H1 (cell line): Measurements from ENCODE around the gene RABGGTB. TPM values are rescaled to one million over a fixed set of nuclear protein-coding genes. Genes with fewer than 3 reads are reported as not detected.

Experiments
- CTCF ChIA-PET: fragments of 300-600 bp; sonication (Branson Sonifier 250); formaldehyde crosslinking; loops from one replicate; lab custom pipeline; 2021; ENCODE audit not compliant: partially characterized antibody; lab: Charles Lee
- POLR2A ChIA-PET: fragments of 300-600 bp; sonication (Branson Sonifier 250); formaldehyde crosslinking; loops from one replicate; lab custom pipeline; 2021; ENCODE audit warnings: inconsistent platforms; ENCODE audit not compliant: partially characterized antibody; lab: Charles Lee
- DNase-seq, 2 experiments: peaks; one replicate each; pipeline versions ENCODE4 v3.0.0 to v3.0.0-alpha.2; 2010 to 2022; ENCODE audit warnings: low spot score in 2 of 2, low read depth in 1 of 2, mixed read lengths in 1 of 2
- FAIRE-seq: peaks from 2 replicates; lab custom pipeline; 2011; peaks lifted over from hg19 to GRCh38; lab: Jason Lieb, UNC
- H2AFZ ChIP-seq: 2 replicates; pipeline ENCODE4 v1.8.1; 2012; ENCODE audit warnings: low read length, inconsistent platforms
- H2AK5ac ChIP-seq: 2 replicates; pipeline ENCODE4 v1.6.1; 2013; ENCODE audit warnings: low read depth, low read length
- H2BK120ac ChIP-seq: replicated peaks from 2 replicates; pipeline ENCODE3; 2013; ENCODE audit warnings: low read depth, low read length, inconsistent platforms
- H2BK12ac ChIP-seq: 2 replicates; pipeline ENCODE4 v1.6.1; 2013; ENCODE audit warnings: low read depth, low read length
- H2BK15ac ChIP-seq: 2 replicates; pipeline ENCODE4 v1.6.1; 2013; ENCODE audit warnings: low read length
- H2BK20ac ChIP-seq: 2 replicates; pipeline ENCODE4 v1.6.1; 2013; ENCODE audit warnings: low read length
- H2BK5ac ChIP-seq: 2 replicates; pipeline ENCODE4 v1.6.1; 2013; ENCODE audit warnings: low read depth, low read length
- H3K14ac ChIP-seq: 2 replicates; pipeline ENCODE4 v1.6.1; 2013; ENCODE audit warnings: inconsistent platforms; ENCODE audit not compliant: insufficient read length
- H3K18ac ChIP-seq: 2 replicates; pipeline ENCODE4 v1.6.1; 2013; ENCODE audit warnings: low read length; ENCODE audit errors: extremely low read depth
- H3K23ac ChIP-seq: 2 replicates; pipeline ENCODE4 v1.6.1; 2013; ENCODE audit warnings: inconsistent platforms; ENCODE audit not compliant: insufficient read length
- H3K23me2 ChIP-seq: 2 replicates; pipeline ENCODE4 v1.6.1; 2013; ENCODE audit warnings: low read depth, low read length
- H3K27ac ChIP-seq: 2 replicates; pipeline ENCODE4 v1.6.1; 2011; ENCODE audit warnings: low read depth, low read length, inconsistent platforms
- H3K27me3 ChIP-seq, 4 experiments: replicated peaks in 1 of 4; 1 replicate in 1 of 4; 2 replicates in 3 of 4; pipeline versions ENCODE4 v1.6.1 to v1.8.1; 2011 to 2013; ENCODE audit warnings: low read length in 3 of 4, mild to moderate bottlenecking in 3 of 4, inconsistent platforms in 2 of 4, mixed read lengths in 2 of 4, moderate library complexity in 1 of 4; ENCODE audit not compliant: control insufficient read depth in 3 of 4, insufficient read depth in 3 of 4; ENCODE audit errors: extremely low read depth in 1 of 4
- H3K36me3 ChIP-seq, 4 experiments: 2 replicates each; pipeline versions ENCODE4 v1.6.1 to v1.8.1; 2011 to 2013; ENCODE audit warnings: mild to moderate bottlenecking in 4 of 4, low read length in 3 of 4, moderate library complexity in 2 of 4, control low read depth in 1 of 4, inconsistent platforms in 1 of 4; ENCODE audit not compliant: insufficient read depth in 4 of 4, control insufficient read depth in 2 of 4
- H3K4ac ChIP-seq: replicated peaks from 2 replicates; pipeline ENCODE3; 2013; ENCODE audit warnings: low read length, low read depth, mixed read lengths, inconsistent platforms; ENCODE audit not compliant: insufficient read length
- H3K4me1 ChIP-seq, 4 experiments: replicated peaks in 1 of 4; 1 replicate in 1 of 4; 2 replicates in 3 of 4; pipeline versions ENCODE4 v1.6.1 to v1.8.1; 2011 to 2013; ENCODE audit warnings: low read length in 3 of 4, inconsistent platforms in 2 of 4, mixed read lengths in 1 of 4; ENCODE audit not compliant: insufficient read depth in 4 of 4, control insufficient read depth in 3 of 4
- H3K4me2 ChIP-seq, 2 experiments: 2 replicates each; pipeline versions ENCODE4 v1.6.1 to v1.8.1; 2011 to 2013; ENCODE audit warnings: low read depth in 2 of 2, low read length in 2 of 2, control low read depth in 1 of 2, inconsistent platforms in 1 of 2, mild to moderate bottlenecking in 1 of 2; ENCODE audit not compliant: insufficient read depth in 1 of 2
- H3K4me3 ChIP-seq, 4 experiments: fragments of 200-600, 300-600 bp in 1 of 4; sonication (generic), shearing (Covaris generic), sonication (Bioruptor Twin) in 1 of 4; 2 replicates each; pipeline versions ENCODE4 v1.5.1 to v1.8.1; 2011 to 2016; ENCODE audit warnings: low read length in 4 of 4, low read depth in 3 of 4, control low read depth in 2 of 4, inconsistent platforms in 2 of 4, mild to moderate bottlenecking in 2 of 4, mixed read lengths in 1 of 4, moderate library complexity in 1 of 4; ENCODE audit not compliant: insufficient read depth in 2 of 4; ENCODE audit errors: extremely low read depth in 1 of 4
- H3K56ac ChIP-seq: replicated peaks from 2 replicates; pipeline ENCODE3; 2013; ENCODE audit warnings: low read depth, mild to moderate bottlenecking, mixed read lengths, low read length, inconsistent platforms; ENCODE audit not compliant: insufficient read length
- H3K79me1 ChIP-seq: 2 replicates; pipeline ENCODE4 v1.6.1; 2013; ENCODE audit warnings: low read depth, low read length, control low read depth
- H3K79me2 ChIP-seq, 2 experiments: 2 replicates each; pipeline versions ENCODE4 v1.6.1 to v1.8.1; 2012 to 2013; ENCODE audit warnings: low read length in 2 of 2, mild to moderate bottlenecking in 2 of 2, inconsistent platforms in 1 of 2; ENCODE audit not compliant: insufficient read depth in 2 of 2, control insufficient read depth in 1 of 2
- H3K9ac ChIP-seq, 4 experiments: replicated peaks in 1 of 4; 1 replicate in 1 of 4; 2 replicates in 3 of 4; pipeline versions ENCODE4 v1.6.1 to v1.8.1; 2011 to 2013; ENCODE audit warnings: low read depth in 3 of 4, low read length in 3 of 4, control low read depth in 2 of 4, mild to moderate bottlenecking in 2 of 4, moderate library complexity in 2 of 4, inconsistent platforms in 1 of 4; ENCODE audit errors: extremely low read depth in 1 of 4
- H3K9me3 ChIP-seq, 2 experiments: 2 replicates each; pipeline versions ENCODE4 v1.6.1 to v1.8.1; 2012 to 2013; ENCODE audit warnings: mild to moderate bottlenecking in 2 of 2, moderate library complexity in 2 of 2, control low read depth in 1 of 2, inconsistent platforms in 1 of 2, low read depth in 1 of 2, low read length in 1 of 2, mixed read lengths in 1 of 2; ENCODE audit not compliant: insufficient read depth in 2 of 2
- H4K20me1 ChIP-seq, 2 experiments: replicated peaks in 1 of 2; 2 replicates each; pipeline versions ENCODE3 to v1.8.1; 2011 to 2013; ENCODE audit warnings: inconsistent platforms in 2 of 2, low read length in 2 of 2, mild to moderate bottlenecking in 1 of 2; ENCODE audit not compliant: insufficient read depth in 2 of 2, control insufficient read depth in 1 of 2
- H4K5ac ChIP-seq: 2 replicates; pipeline ENCODE4 v1.6.1; 2013; ENCODE audit warnings: low read length, low read depth, mixed read lengths, inconsistent platforms; ENCODE audit not compliant: insufficient read length
- H4K8ac ChIP-seq: 2 replicates; pipeline ENCODE4 v1.8.0; 2013; ENCODE audit warnings: mild to moderate bottlenecking, moderate library complexity, low read length, inconsistent platforms; ENCODE audit not compliant: insufficient read depth; ENCODE audit errors: extremely low read depth
- H4K91ac ChIP-seq: replicated peaks from 2 replicates; pipeline ENCODE3; 2013; ENCODE audit warnings: low read length, mixed read lengths, inconsistent platforms; ENCODE audit not compliant: insufficient read length
- ATF3 ChIP-seq: IDR thresholded peaks from 2 replicates; pipeline ENCODE4 v1.6.1; 2011; ENCODE audit warnings: low read depth, mild to moderate bottlenecking, low read length; ENCODE audit not compliant: insufficient read depth
- BACH1 ChIP-seq: IDR thresholded peaks from 2 replicates; pipeline ENCODE4 v1.6.1; 2012; ENCODE audit warnings: low read length, improper control_type of control experiment
- FOSL1 ChIP-seq: IDR thresholded peaks from 2 replicates; pipeline ENCODE4 v1.6.1; 2011; ENCODE audit warnings: mild to moderate bottlenecking, low read depth, low read length, moderate library complexity; ENCODE audit not compliant: insufficient read depth
- SAP30 ChIP-seq: fragments of 300-600 bp; sonication (generic); IDR thresholded peaks from 2 replicates; pipeline ENCODE4 v1.7.1; 2012; ENCODE audit warnings: low read length, moderate library complexity, mild to moderate bottlenecking, inconsistent platforms; ENCODE audit not compliant: insufficient read depth, insufficient replicate concordance
- SIX5 ChIP-seq: IDR thresholded peaks from 2 replicates; pipeline ENCODE4 v1.6.1; 2011; ENCODE audit warnings: mild to moderate bottlenecking, low read depth, low read length
- SP2 ChIP-seq: IDR thresholded peaks from 2 replicates; pipeline ENCODE4 v1.6.1; 2012; ENCODE audit warnings: mild to moderate bottlenecking, low read length, inconsistent platforms
- polyA plus RNA-seq, 7 experiments: library from polyadenylated mRNA; depleted of rRNA in 3 of 7; stranded (reverse) in 5 of 7; unstranded in 2 of 7; fragments of >200 nt in 5 of 7; fragments of 200-250 nt in 2 of 7; gene quantifications; 1 replicate in 5 of 7; 2 replicates in 1 of 7; 4 replicates in 1 of 7; pipeline versions ENCODE4 v1.2.1 to v1.2.3, GENCODE V29; 2011 to 2013; ENCODE audit warnings: missing spikeins in 2 of 7, mixed read lengths in 2 of 7
- total RNA-seq: library from RNA; stranded (reverse); fragmentation: NEBNext Ultra II Directional; extraction: Animal tissue kit (Norgen Biotek cat#: 25700); gene quantifications from 2 replicates; pipeline ENCODE4 v1.2.1, GENCODE V29; 2021
- TF ChIP-seq, protein P1 (sequence below): IDR thresholded peaks from 2 replicates; pipeline ENCODE4 v1.6.1; 2012; ENCODE audit warnings: inconsistent platforms
- TF ChIP-seq, protein P2 (sequence below): IDR thresholded peaks from 2 replicates; pipeline ENCODE4 v1.6.1; 2012; ENCODE audit warnings: low read length, inconsistent platforms

RABGGTB gene
- total and polyA plus RNA-seq, 2 of the 8 experiments (the other 6 are each of a cell fraction or from before 2014, with no cell fraction given), result 70.7 to 124 TPM

DNA sequence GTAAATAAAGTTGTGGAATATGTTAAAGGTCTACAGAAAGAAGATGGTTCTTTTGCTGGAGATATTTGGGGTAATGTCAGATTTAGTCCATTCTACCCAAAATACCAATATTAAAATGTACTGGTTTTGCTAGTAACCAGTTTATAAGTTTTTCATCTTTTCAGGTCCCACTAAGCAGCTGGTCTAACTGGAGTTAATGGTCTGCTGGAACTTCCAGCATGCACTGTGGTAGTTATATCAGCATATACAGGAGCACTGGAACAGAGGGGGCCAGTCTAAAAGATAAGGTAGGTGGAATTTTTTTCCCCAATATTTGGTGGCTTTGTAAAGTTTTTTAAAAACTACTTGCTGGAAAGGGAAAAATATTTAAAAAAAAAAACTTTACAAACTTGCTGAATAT is 3.9 kb downstream of the RABGGTB start:
- Histone ChIP-seq H3K4me2 (peak overlapping the region; percentile 88 to 90; a peak in 3 of 4 replicates), H3K79me2 (peaks cover 20 to 64% of the 10 kb centered on the region in 2 experiments)
- no peak for FAIRE-seq
- TF ChIP-seq, protein P1, sequence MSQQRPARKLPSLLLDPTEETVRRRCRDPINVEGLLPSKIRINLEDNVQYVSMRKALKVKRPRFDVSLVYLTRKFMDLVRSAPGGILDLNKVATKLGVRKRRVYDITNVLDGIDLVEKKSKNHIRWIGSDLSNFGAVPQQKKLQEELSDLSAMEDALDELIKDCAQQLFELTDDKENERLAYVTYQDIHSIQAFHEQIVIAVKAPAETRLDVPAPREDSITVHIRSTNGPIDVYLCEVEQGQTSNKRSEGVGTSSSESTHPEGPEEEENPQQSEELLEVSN, result no peak
- TF ChIP-seq ATF3, result no peak
- no peak for TF ChIP-seq SIX5
- no peak for TF ChIP-seq BACH1
- TF ChIP-seq FOSL1, result no peak
- TF ChIP-seq SAP30, result no peak
- no peak for TF ChIP-seq SP2
- TF ChIP-seq, protein P2, sequence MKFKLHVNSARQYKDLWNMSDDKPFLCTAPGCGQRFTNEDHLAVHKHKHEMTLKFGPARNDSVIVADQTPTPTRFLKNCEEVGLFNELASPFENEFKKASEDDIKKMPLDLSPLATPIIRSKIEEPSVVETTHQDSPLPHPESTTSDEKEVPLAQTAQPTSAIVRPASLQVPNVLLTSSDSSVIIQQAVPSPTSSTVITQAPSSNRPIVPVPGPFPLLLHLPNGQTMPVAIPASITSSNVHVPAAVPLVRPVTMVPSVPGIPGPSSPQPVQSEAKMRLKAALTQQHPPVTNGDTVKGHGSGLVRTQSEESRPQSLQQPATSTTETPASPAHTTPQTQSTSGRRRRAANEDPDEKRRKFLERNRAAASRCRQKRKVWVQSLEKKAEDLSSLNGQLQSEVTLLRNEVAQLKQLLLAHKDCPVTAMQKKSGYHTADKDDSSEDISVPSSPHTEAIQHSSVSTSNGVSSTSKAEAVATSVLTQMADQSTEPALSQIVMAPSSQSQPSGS, result no peak

More for the DNA sequence above, 3.9 kb downstream of the RABGGTB start:
- Histone ChIP-seq H3K9ac (no peak overlapping the region), H4K20me1 (peaks cover 11 to 13% of the 10 kb centered on the region in 2 experiments), H3K23ac (no peak overlapping the region), H4K5ac (no peak overlapping the region), H3K9me3 (no peaks in the 10 kb centered on the region), H3K23me2 (peaks cover 5% of the 10 kb centered on the region; the same call in 1 of the 2 replicates), H3K27me3 (no peaks in the 10 kb centered on the region), H2AFZ (no peak overlapping the region), H3K27ac (no peak overlapping the region), H2BK12ac (no peak overlapping the region), H4K91ac (no peak overlapping the region), H3K14ac (no peak overlapping the region), H3K18ac (no peak overlapping the region), H3K36me3 (peaks cover 14 to 79% (median 58%) of the 10 kb centered on the region in 4 experiments), H2AK5ac (no peak overlapping the region), H3K4me3 (peak overlapping the region in 1 of 4 experiments; percentile 95; a peak in 2 of 8 replicates), H3K4me1 (peaks cover 0 to 3% (median 2%) of the 10 kb centered on the region in 4 experiments; a peak in 2 of 7 replicates), H4K8ac (no peak overlapping the region), H3K56ac (peak overlapping the region; percentile 22), H3K4ac (no peak overlapping the region), H2BK20ac (no peak overlapping the region), H2BK120ac (no peak overlapping the region), H3K79me1 (no peaks in the 10 kb centered on the region), H2BK5ac (no peak overlapping the region), H2BK15ac (no peak overlapping the region)
- ChIA-PET POLR2A (interaction anchor here (1.2 to 2.5 kb wide), 6 partner anchors 10 to 117 kb away, joined by 3 to 19 read pairs (median 4); no protein-coding TSS in a partner anchor), CTCF (interaction anchor here (1.1 to 1.5 kb wide), 2 partner anchors 176 to 524 kb away, joined by 3 to 4 read pairs; no protein-coding TSS in a partner anchor)
- DNase-seq, result no peak
